A549 (cell line): ENCODE data around the gene PCDHGC5.

Source experiments
- HDAC2 ChIP-seq: fragments of 200-600 bp; sonication (generic); IDR thresholded peaks from 2 replicates; pipeline ENCODE4 v1.6.1; 2016
- HES2 ChIP-seq: fragments of >200 bp; sonication (Bioruptor Twin); formaldehyde crosslinking; IDR thresholded peaks from 2 replicates; pipeline ENCODE4 v1.6.1; 2016
- PHF8 ChIP-seq: fragments of 200-600 bp; sonication (generic); IDR thresholded peaks from 2 replicates; pipeline ENCODE4 v1.6.1; 2016; ENCODE audit warnings: low read depth, mild to moderate bottlenecking, antibody characterized with exemption, moderate library complexity, borderline replicate concordance
- POLR2A ChIP-seq: IDR thresholded peaks from 2 replicates; pipeline ENCODE4 v1.6.1; 2012; ENCODE audit warnings: mild to moderate bottlenecking, low read length
- TF ChIP-seq, protein P1 (sequence below): fragments of 450-650 bp; IDR thresholded peaks from 2 replicates; pipeline ENCODE4 v1.6.1; 2014; ENCODE audit warnings: antibody characterized with exemption
- TF ChIP-seq, protein P2 (sequence below): fragments of >200 bp; sonication (Bioruptor Twin); formaldehyde crosslinking; IDR thresholded peaks from 3 replicates; pipeline ENCODE4 v1.5.1; 2016

DNA sequence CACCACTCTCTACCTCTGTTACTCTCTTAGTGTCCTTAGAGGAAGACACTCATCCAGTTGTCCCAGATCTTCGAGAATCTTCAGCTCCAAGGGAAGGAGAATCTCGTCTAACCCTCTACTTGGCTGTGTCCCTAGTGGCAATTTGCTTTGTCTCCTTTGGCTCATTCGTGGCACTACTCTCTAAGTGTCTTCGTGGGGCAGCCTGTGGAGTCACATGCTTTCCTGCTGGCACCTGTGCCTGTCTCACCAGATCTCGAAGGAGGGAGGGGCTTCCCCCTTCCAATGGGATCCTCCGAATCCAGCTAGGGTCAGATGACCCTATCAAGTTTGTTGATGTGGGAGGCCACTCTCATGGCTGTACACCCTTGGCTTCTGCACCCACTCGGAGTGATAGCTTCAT, 1.8 kb upstream of the PCDHGC5 start:
- TF ChIP-seq POLR2A (no peak), PHF8 (no peak), HDAC2 (no peak), HES2 (no peak)
- TF ChIP-seq, protein P1, sequence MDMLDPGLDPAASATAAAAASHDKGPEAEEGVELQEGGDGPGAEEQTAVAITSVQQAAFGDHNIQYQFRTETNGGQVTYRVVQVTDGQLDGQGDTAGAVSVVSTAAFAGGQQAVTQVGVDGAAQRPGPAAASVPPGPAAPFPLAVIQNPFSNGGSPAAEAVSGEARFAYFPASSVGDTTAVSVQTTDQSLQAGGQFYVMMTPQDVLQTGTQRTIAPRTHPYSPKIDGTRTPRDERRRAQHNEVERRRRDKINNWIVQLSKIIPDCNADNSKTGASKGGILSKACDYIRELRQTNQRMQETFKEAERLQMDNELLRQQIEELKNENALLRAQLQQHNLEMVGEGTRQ = no peak
- TF ChIP-seq, protein P2, sequence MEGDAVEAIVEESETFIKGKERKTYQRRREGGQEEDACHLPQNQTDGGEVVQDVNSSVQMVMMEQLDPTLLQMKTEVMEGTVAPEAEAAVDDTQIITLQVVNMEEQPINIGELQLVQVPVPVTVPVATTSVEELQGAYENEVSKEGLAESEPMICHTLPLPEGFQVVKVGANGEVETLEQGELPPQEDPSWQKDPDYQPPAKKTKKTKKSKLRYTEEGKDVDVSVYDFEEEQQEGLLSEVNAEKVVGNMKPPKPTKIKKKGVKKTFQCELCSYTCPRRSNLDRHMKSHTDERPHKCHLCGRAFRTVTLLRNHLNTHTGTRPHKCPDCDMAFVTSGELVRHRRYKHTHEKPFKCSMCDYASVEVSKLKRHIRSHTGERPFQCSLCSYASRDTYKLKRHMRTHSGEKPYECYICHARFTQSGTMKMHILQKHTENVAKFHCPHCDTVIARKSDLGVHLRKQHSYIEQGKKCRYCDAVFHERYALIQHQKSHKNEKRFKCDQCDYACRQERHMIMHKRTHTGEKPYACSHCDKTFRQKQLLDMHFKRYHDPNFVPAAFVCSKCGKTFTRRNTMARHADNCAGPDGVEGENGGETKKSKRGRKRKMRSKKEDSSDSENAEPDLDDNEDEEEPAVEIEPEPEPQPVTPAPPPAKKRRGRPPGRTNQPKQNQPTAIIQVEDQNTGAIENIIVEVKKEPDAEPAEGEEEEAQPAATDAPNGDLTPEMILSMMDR = no peak
